Measurements from ENCODE around the gene ACSF3.

The ACSF3 gene

GRCh38 chr16:89139907-89140361 lies 46.3 kb downstream of the ACSF3 start:
- DNase-seq (ENCODE audit: low read depth), result no peak
- H3K4me3 ChIP-seq (ENCODE audit: low read depth, low read length), result no peak overlapping the region
- no peak for TF ChIP-seq CTCF (IDR thresholded peaks at IDR 0.05; ENCODE audit: control insufficient read depth, extremely low read depth, insufficient read depth)

- TF ChIP-seq CTCF (IDR thresholded peaks at IDR 0.05; ENCODE audit: control insufficient read depth, extremely low read depth, insufficient read depth), result no peak
- no peak for DNase-seq (ENCODE audit: low read depth)
- H3K4me3 ChIP-seq (ENCODE audit: low read depth, low read length), result no peak overlapping the region
Observed at GRCh38 chr16:89140401-89140800, 46.7 kb downstream of the ACSF3 start.

- no peak overlapping the region for H3K4me3 ChIP-seq (ENCODE audit: low read depth, low read length)
- no peak for DNase-seq (ENCODE audit: low read depth)
- no peak for TF ChIP-seq CTCF (IDR thresholded peaks at IDR 0.05; ENCODE audit: control insufficient read depth, extremely low read depth, insufficient read depth)
Observed at GRCh38 chr16:89140981-89141883, 47.6 kb downstream of the ACSF3 start.

- TF ChIP-seq CTCF (IDR thresholded peaks at IDR 0.05; ENCODE audit: control insufficient read depth, extremely low read depth, insufficient read depth), result no peak
- DNase-seq (ENCODE audit: low read depth), result no peak
- H3K4me3 ChIP-seq (ENCODE audit: low read depth, low read length), result no peak overlapping the region
Observed at GRCh38 chr16:89141884-89142267, 48.2 kb downstream of the ACSF3 start.

GRCh38 chr16:89142474-89143195 lies 49.0 kb downstream of the ACSF3 start:
- no peak overlapping the region for H3K4me3 ChIP-seq (ENCODE audit: low read depth, low read length)
- TF ChIP-seq CTCF (IDR thresholded peaks at IDR 0.05; ENCODE audit: control insufficient read depth, extremely low read depth, insufficient read depth), result no peak
- DNase-seq (ENCODE audit: low read depth), result no peak

- DNase-seq (ENCODE audit: low read depth), result no peak
- H3K4me3 ChIP-seq (ENCODE audit: low read depth, low read length), result no peak overlapping the region
- no peak for TF ChIP-seq CTCF (IDR thresholded peaks at IDR 0.05; ENCODE audit: control insufficient read depth, extremely low read depth, insufficient read depth)
Observed at GRCh38 chr16:89143201-89143741, 49.6 kb downstream of the ACSF3 start.
